CD4-positive, CD25-positive, alpha-beta regulatory T cell (primary cell): ENCODE results near the gene LRRC32. TPM values are rescaled to one million over a fixed set of nuclear protein-coding genes. Genes with fewer than 3 reads are reported as not detected.

Experiments used
- ATAC-seq, 2 donors: fragments of 150-1000 bp; cut with Tn5 transposase; one replicate each; pipeline ENCODE4 v1.10.0; 2021; ENCODE audit warnings: low read depth in 2 of 2, moderate number of reproducible peaks in 2 of 2, moderate library complexity in 1 of 2
- DNase-seq, 3 donors: peaks; one replicate each; pipeline versions ENCODE4 v3.0.0 to v3.0.0-alpha.2; 2012 to 2022; ENCODE audit warnings: mixed read lengths in 1 of 3
- H3K27ac ChIP-seq: one replicate; pipeline ENCODE4 v1.7.0; 2013; ENCODE audit warnings: mild to moderate bottlenecking, low read length; ENCODE audit not compliant: insufficient read depth, poor library complexity, severe bottlenecking
- H3K27me3 ChIP-seq: one replicate; pipeline ENCODE4 v1.7.0; 2013; ENCODE audit warnings: low read length; ENCODE audit not compliant: control insufficient read depth, insufficient read depth
- H3K36me3 ChIP-seq: one replicate; pipeline ENCODE4 v1.7.0; 2013; ENCODE audit warnings: mild to moderate bottlenecking, low read length, moderate library complexity; ENCODE audit not compliant: control insufficient read depth, insufficient read depth
- H3K4me1 ChIP-seq: 2 replicates; pipeline ENCODE4 v1.7.0; 2013; ENCODE audit warnings: mild to moderate bottlenecking, low read length; ENCODE audit not compliant: insufficient read depth, control insufficient read depth, poor library complexity, severe bottlenecking
- H3K4me3 ChIP-seq: one replicate; pipeline ENCODE4 v1.7.0; 2013; ENCODE audit warnings: low read depth, mild to moderate bottlenecking, low read length, moderate library complexity
- H3K9me3 ChIP-seq, 2 experiments: 1 replicate in 1 of 2; 2 replicates in 1 of 2; pipeline ENCODE4 v1.7.0; 2013; ENCODE audit warnings: low read length in 2 of 2, mild to moderate bottlenecking in 1 of 2, moderate library complexity in 1 of 2; ENCODE audit not compliant: control insufficient read depth in 2 of 2
- H3K27ac Mint-ChIP-seq, 3 donors: one replicate each; pipeline ENCODE4 v1.8.0; 2020 to 2022; ENCODE audit warnings: mild to moderate bottlenecking in 3 of 3, mixed read lengths in 3 of 3, moderate library complexity in 2 of 3
- H3K27me3 Mint-ChIP-seq: one replicate; pipeline ENCODE4 v1.8.0; 2022; ENCODE audit warnings: mild to moderate bottlenecking, mixed read lengths
- H3K36me3 Mint-ChIP-seq: one replicate; pipeline ENCODE4 v1.8.0; 2020; ENCODE audit warnings: mixed read lengths
- H3K4me1 Mint-ChIP-seq, 4 donors: one replicate each; pipeline ENCODE4 v1.8.0; 2020 to 2022; ENCODE audit warnings: mixed read lengths in 4 of 4, mild to moderate bottlenecking in 1 of 4
- H3K4me3 Mint-ChIP-seq, 4 donors: one replicate each; pipeline ENCODE4 v1.8.0; 2020 to 2022; ENCODE audit warnings: mild to moderate bottlenecking in 4 of 4, mixed read lengths in 4 of 4, moderate library complexity in 3 of 4
- H3K9me3 Mint-ChIP-seq, 7 donors: one replicate each; pipeline ENCODE4 v1.8.0; 2020 to 2022; ENCODE audit warnings: mixed read lengths in 7 of 7, mild to moderate bottlenecking in 3 of 7, moderate library complexity in 2 of 7
- polyA plus RNA-seq, 4 donors: library from polyadenylated mRNA; unstranded; fragments of 300-500 nt; fragmentation: Illumina TruSeq; gene quantifications; one replicate each; pipeline ENCODE4 v1.2.3, GENCODE V29; 2021
- total RNA-seq: library from RNA; stranded (reverse); gene quantifications from one replicate; pipeline ENCODE4 v1.2.3, GENCODE V29; 2022

Gene LRRC32
- total and polyA plus RNA-seq, 5 donors from 2014 or later = 5.0 to 71.4 (median 6.2) TPM

DNA sequence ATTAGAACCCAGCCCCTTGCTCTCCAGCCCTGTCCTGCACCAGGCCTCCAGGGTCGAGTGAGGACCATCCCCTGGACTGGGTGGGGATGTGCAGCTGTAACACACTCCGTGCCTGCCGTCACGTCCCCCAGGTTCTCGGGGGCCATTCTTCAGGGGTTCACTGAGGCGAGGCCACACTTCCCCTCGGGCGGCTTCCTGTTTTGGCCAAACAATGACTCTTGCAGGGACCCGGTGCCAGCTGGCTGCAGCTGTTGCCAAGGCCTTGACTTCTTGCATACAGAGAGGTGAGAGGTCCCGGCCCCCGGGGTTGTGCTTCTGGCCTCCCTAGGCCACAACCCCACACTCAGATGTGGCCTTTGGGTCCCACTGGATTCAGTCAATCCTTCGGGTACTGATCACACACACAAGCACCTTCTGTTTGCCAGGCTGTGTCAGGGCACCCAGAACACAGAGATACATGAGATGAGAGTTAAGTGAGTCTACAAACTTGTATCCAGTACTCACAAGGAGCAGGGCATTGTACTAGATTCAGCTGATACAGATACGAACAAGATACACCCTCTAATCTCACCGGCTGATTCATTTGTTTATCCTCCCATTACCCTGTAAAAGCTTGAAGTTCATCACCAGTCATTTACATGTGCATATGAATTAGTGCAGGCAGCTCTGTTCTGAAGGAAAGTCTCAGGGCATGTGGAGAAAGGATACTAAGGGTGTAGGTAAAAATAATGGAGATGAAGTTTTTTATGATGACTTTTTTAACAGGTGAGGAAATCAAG is 32.9 kb downstream of the LRRC32 start:
- Histone ChIP-seq H3K9me3 (no peaks in the 10 kb centered on the region), H3K27me3 (no peaks in the 10 kb centered on the region), H3K27ac (no peak overlapping the region), H3K36me3 (no peaks in the 10 kb centered on the region), H3K4me3 (no peak overlapping the region), H3K4me1 (peaks cover 19% of the 10 kb centered on the region)
- Mint-ChIP-seq H3K27ac (peak overlapping the region; percentile 33 to 69 (median 68)), H3K4me3 (peak overlapping the region in 1 of 4 donors; percentile 29), H3K4me1 (peaks cover 7 to 35% (median 17%) of the 10 kb centered on the region in 4 donors), H3K9me3 (no peaks in the 10 kb centered on the region), H3K36me3 (no peaks in the 10 kb centered on the region), H3K27me3 (no peaks in the 10 kb centered on the region)
- DNase-seq = peak in 1 of 3 donors; percentile 71
- peak; percentile 22 to 30 for ATAC-seq

GRCh38 chr11:76636826-76637460 is 33.6 kb downstream of the LRRC32 start:
- no peak overlapping the region for H3K4me3 ChIP-seq
- Mint-ChIP-seq H3K36me3 (no peaks in the 10 kb centered on the region), H3K4me1 (peaks cover 11 to 33% (median 14%) of the 10 kb centered on the region in 4 donors), H3K27me3 (no peaks in the 10 kb centered on the region), H3K27ac (peak overlapping the region in 1 of 3 donors; percentile 47), H3K9me3 (no peaks in the 10 kb centered on the region), H3K4me3 (no peak overlapping the region)
- DNase-seq = no peak
- H3K27ac ChIP-seq = no peak overlapping the region
- no peaks in the 10 kb centered on the region for H3K27me3 ChIP-seq
- ATAC-seq = no peak
- no peaks in the 10 kb centered on the region for H3K36me3 ChIP-seq
- peaks cover 13% of the 10 kb centered on the region for H3K4me1 ChIP-seq
- H3K9me3 ChIP-seq = no peaks in the 10 kb centered on the region

DNA sequence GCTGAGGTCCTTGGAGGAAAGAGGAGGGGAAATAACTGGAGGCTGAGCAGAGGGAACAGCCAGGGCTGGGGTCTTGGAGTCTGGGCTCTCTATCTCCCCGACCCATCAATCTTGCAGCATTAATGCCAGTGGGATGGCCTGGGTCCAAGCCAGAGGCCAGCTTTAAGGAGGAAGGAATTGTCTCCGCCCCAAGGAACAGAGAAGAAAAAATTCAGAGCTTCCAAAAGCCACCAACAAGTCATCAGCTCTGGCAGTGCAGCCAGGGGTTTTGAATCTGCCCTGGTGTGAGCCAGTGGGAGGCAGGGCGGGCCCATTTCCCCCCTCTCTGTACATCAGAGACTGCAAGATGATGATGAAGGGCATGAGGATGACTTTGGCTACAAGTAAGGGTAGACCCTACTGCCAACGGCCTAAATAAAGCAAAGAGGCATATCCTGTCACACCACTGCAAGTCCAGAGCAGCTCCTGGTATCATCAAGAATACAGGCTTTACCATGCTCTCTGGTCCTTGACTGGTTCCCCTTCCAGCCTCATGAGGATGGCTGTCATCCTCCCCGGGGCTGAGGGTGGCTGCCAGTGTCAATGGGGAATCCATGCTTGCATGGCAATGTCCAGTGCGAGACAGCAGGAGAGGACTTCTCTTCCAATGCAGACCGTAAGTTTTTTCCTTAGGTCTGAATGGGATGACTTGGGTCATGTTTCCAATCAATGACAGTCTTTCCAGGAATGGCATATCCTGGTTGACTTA is 34.4 kb downstream of the LRRC32 start:
- no peaks in the 10 kb centered on the region for H3K9me3 Mint-ChIP-seq
- Histone ChIP-seq H3K27ac (no peak overlapping the region), H3K36me3 (no peaks in the 10 kb centered on the region), H3K27me3 (no peaks in the 10 kb centered on the region), H3K4me3 (no peak overlapping the region), H3K4me1 (peaks cover 10% of the 10 kb centered on the region), H3K9me3 (no peaks in the 10 kb centered on the region)
- no peak for ATAC-seq
- H3K4me3 Mint-ChIP-seq = no peak overlapping the region
- H3K27ac Mint-ChIP-seq = peak overlapping the region in 1 of 3 donors; percentile 12
- H3K27me3 Mint-ChIP-seq = no peaks in the 10 kb centered on the region
- H3K4me1 Mint-ChIP-seq = peaks cover 9 to 28% (median 13%) of the 10 kb centered on the region in 4 donors
- no peaks in the 10 kb centered on the region for H3K36me3 Mint-ChIP-seq
- no peak for DNase-seq

GRCh38 chr11:76634886-76635285 is 35.7 kb downstream of the LRRC32 start:
- no peak for DNase-seq
- Histone ChIP-seq H3K4me3 (no peak overlapping the region), H3K27ac (no peak overlapping the region), H3K4me1 (peaks cover 17% of the 10 kb centered on the region), H3K27me3 (no peaks in the 10 kb centered on the region), H3K9me3 (no peaks in the 10 kb centered on the region), H3K36me3 (no peaks in the 10 kb centered on the region)
- Mint-ChIP-seq H3K27ac (peak overlapping the region in 2 of 3 donors; percentile 70), H3K27me3 (no peaks in the 10 kb centered on the region), H3K4me1 (peaks cover 14 to 36% (median 20%) of the 10 kb centered on the region in 4 donors), H3K36me3 (no peaks in the 10 kb centered on the region), H3K4me3 (no peak overlapping the region), H3K9me3 (no peaks in the 10 kb centered on the region)
- ATAC-seq = no peak

DNA sequence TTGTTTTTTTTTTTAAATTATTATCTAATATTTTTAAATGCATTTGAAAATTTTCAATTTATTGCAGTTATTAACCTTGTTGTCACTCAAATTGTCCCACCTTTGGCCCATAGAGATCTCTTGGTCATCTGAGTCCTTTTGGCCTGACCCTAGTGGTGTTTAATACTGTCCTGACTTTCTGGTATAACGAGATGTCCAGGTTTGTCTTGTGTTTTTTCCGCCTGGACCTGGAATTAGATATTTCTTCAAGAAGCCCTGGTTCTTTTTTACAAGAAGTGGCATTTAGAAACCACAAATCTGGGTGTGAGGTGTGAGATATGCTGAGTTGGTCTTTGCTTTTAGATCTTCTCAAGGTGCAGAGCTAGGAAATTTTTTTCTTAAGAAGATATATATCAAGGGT is 38.1 kb downstream of the LRRC32 start:
- Histone ChIP-seq H3K27me3 (no peaks in the 10 kb centered on the region), H3K4me1 (peaks cover 31% of the 10 kb centered on the region), H3K27ac (no peak overlapping the region), H3K9me3 (no peaks in the 10 kb centered on the region), H3K36me3 (no peaks in the 10 kb centered on the region), H3K4me3 (no peak overlapping the region)
- no peaks in the 10 kb centered on the region for H3K27me3 Mint-ChIP-seq
- no peaks in the 10 kb centered on the region for H3K9me3 Mint-ChIP-seq
- peaks cover 20 to 50% (median 32%) of the 10 kb centered on the region in 4 donors for H3K4me1 Mint-ChIP-seq
- no peak for ATAC-seq
- DNase-seq = peak in 1 of 3 donors; percentile 42
- H3K36me3 Mint-ChIP-seq = no peaks in the 10 kb centered on the region
- no peak overlapping the region for H3K4me3 Mint-ChIP-seq
- H3K27ac Mint-ChIP-seq = no peak overlapping the region

DNA sequence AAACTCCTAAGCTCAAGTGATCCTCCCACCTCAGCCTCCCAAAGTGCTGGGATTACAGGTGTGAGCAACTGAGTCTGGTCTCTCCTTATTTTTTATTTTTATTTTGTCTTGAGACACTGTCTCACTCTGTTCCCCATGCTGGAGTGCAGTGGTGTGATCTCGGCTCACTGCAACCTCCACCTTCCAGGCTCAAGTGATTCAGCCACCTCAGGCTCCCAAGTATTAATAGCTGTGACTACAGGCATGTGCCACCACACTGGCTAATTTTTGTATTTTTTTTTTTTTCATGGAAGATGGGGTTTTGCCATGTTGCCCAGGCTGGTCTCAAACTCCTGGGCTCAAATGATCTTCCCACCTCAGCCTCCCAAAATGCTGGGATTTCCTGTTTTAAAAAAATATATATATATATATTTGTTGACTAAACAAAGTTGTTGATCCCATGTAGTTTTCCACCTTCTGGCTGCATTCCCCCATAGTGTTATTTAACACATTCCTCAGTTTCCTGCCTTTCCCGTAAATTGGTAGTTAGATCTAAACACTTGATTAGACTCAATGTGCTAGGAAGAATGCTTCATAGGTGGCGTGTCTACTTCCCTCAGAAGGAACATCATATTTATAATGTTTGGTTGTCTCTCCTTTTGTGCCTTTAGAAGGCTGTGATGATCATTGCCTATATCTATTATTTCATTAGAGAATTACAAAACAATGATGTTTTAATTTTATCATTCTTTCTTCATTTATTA is 38.8 kb downstream of the LRRC32 start:
- peak overlapping the region in 1 of 4 donors; percentile 27 for H3K4me3 Mint-ChIP-seq
- Histone ChIP-seq H3K27ac (no peak overlapping the region), H3K4me3 (no peak overlapping the region), H3K36me3 (no peaks in the 10 kb centered on the region), H3K9me3 (no peaks in the 10 kb centered on the region), H3K4me1 (peaks cover 36% of the 10 kb centered on the region), H3K27me3 (no peaks in the 10 kb centered on the region)
- peaks cover 20 to 52% (median 39%) of the 10 kb centered on the region in 4 donors for H3K4me1 Mint-ChIP-seq
- ATAC-seq (no peak), DNase-seq (no peak)
- H3K27ac Mint-ChIP-seq = no peak overlapping the region
- no peaks in the 10 kb centered on the region for H3K36me3 Mint-ChIP-seq
- no peaks in the 10 kb centered on the region for H3K27me3 Mint-ChIP-seq
- no peaks in the 10 kb centered on the region for H3K9me3 Mint-ChIP-seq

- Histone ChIP-seq H3K36me3 (no peaks in the 10 kb centered on the region), H3K4me3 (peak overlapping the region; percentile 34), H3K27me3 (no peaks in the 10 kb centered on the region), H3K9me3 (peaks cover 3 to 5% of the 10 kb centered on the region in 2 experiments), H3K4me1 (peaks cover 44% of the 10 kb centered on the region), H3K27ac (peak overlapping the region; percentile 77)
- ATAC-seq (no peak), DNase-seq (no peak)
- Mint-ChIP-seq H3K4me1 (peaks cover 20 to 53% (median 42%) of the 10 kb centered on the region in 4 donors), H3K27me3 (no peaks in the 10 kb centered on the region), H3K36me3 (no peaks in the 10 kb centered on the region), H3K4me3 (peak overlapping the region; percentile 4 to 62 (median 43)), H3K9me3 (peaks cover 0 to 4% (median 0%) of the 10 kb centered on the region in 7 donors), H3K27ac (peak overlapping the region; percentile 92 to 95 (median 94))
Measured at GRCh38 chr11:76630600-76631281, 39.8 kb downstream of the LRRC32 start.
